H1 (cell line): ENCODE data around the gene PRTG. TPM values are rescaled to one million over a fixed set of nuclear protein-coding genes. Genes with fewer than 3 reads are reported as not detected.

ENCODE experiments used
- BRCA1 ChIP-seq: IDR thresholded peaks from 2 replicates; pipeline ENCODE4 v1.6.1; 2012; ENCODE audit warnings: low read depth, low read length, improper control_type of control experiment
- CREB1 ChIP-seq: IDR thresholded peaks from 2 replicates; pipeline ENCODE4 v1.6.1; 2012; ENCODE audit warnings: inconsistent platforms
- JUN ChIP-seq: IDR thresholded peaks from 2 replicates; pipeline ENCODE4 v1.6.1; 2011; ENCODE audit warnings: low read depth, mild to moderate bottlenecking, improper control_type of control experiment, low read length
- RXRA ChIP-seq: IDR thresholded peaks from 2 replicates; pipeline ENCODE4 v1.6.1; 2011; ENCODE audit warnings: low read depth, mild to moderate bottlenecking, low read length, moderate library complexity; ENCODE audit not compliant: insufficient read depth
- SIRT6 ChIP-seq: IDR thresholded peaks from one replicate; pipeline ENCODE4 v1.7.1; 2012; ENCODE audit warnings: low read length, inconsistent platforms
- polyA plus RNA-seq, 7 experiments: library from polyadenylated mRNA; depleted of rRNA in 3 of 7; stranded (reverse) in 5 of 7; unstranded in 2 of 7; fragments of >200 nt in 5 of 7; fragments of 200-250 nt in 2 of 7; gene quantifications; 1 replicate in 5 of 7; 2 replicates in 1 of 7; 4 replicates in 1 of 7; pipeline versions ENCODE4 v1.2.1 to v1.2.3, GENCODE V29; 2011 to 2013; ENCODE audit warnings: missing spikeins in 2 of 7, mixed read lengths in 2 of 7
- total RNA-seq: library from RNA; stranded (reverse); fragmentation: NEBNext Ultra II Directional; extraction: Animal tissue kit (Norgen Biotek cat#: 25700); gene quantifications from 2 replicates; pipeline ENCODE4 v1.2.1, GENCODE V29; 2021

PRTG gene
- total and polyA plus RNA-seq, 2 of the 8 experiments (the other 6 are each of a cell fraction or from before 2014, with no cell fraction given), result 3.1 to 3.2 TPM

DNA sequence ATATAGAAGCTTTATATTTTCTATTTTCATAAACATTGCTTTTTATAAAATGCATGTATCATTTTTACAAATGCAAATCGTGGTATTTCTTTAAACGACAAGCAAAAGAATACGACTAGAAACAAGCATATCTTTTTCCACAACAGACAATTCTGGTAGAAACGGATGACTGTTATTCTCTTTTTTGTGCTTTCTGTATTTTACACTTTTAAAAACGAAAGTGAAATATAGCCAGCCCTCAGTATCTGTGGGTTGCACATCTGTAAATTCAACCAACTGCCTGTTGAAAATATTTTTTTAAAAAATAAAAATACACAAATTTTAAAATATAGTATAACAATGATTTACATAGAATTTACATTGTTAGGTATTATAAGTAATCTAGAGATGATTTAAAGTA lies 61.3 kb downstream of the PRTG start (continued):
- TF ChIP-seq BRCA1 (no peak), RXRA (no peak), SIRT6 (no peak), CREB1 (no peak), JUN (no peak)
